Measurements from ENCODE around the gene GJA3.
"Not testable (repeated sequence)": the region's sequence is repeated elsewhere in the genome, so short reads cannot be mapped to it uniquely, and the experiment has no call there.

The GJA3 gene

GRCh38 chr13:20159646-20160305, 1.1 kb downstream of the GJA3 start:
- H3K36me3 ChIP-seq (replicated peaks; ENCODE audit: low read depth, low read length), result no peaks in the 10 kb centered on the region
- no peak overlapping the region for H2AFZ ChIP-seq (ENCODE audit: low read depth, low read length)
- no peak overlapping the region for H3K27ac ChIP-seq (ENCODE audit: low read length)
- H3K9ac ChIP-seq (ENCODE audit: low read length), result no peak overlapping the region
- H3K79me2 ChIP-seq (ENCODE audit: low read length), result no peaks in the 10 kb centered on the region
- peak overlapping the region; percentile 77; the same call in 1 of the 2 replicates for H3K4me3 ChIP-seq (ENCODE audit: low read length)
- TF ChIP-seq EZH2phosphoT487 (IDR thresholded peaks at IDR 0.05; ENCODE audit: low read depth), result peak; percentile 46; the same call in 1 of the 2 replicates
- no peak for TF ChIP-seq CTCF (IDR thresholded peaks at IDR 0.05; ENCODE audit: low read depth, low read length)
- peaks cover 9% of the 10 kb centered on the region for H3K4me1 ChIP-seq (ENCODE audit: low read length)
- no peaks in the 10 kb centered on the region for H4K20me1 ChIP-seq (ENCODE audit: insufficient read depth, low read length)
- H3K27me3 ChIP-seq (ENCODE audit: low read depth, low read length), result peaks cover 40% of the 10 kb centered on the region
- H3K4me2 ChIP-seq (ENCODE audit: low read length), result peak overlapping the region; percentile 76
- H3K9me3 ChIP-seq (ENCODE audit: insufficient read depth, low read length), result no peaks in the 10 kb centered on the region

DNA sequence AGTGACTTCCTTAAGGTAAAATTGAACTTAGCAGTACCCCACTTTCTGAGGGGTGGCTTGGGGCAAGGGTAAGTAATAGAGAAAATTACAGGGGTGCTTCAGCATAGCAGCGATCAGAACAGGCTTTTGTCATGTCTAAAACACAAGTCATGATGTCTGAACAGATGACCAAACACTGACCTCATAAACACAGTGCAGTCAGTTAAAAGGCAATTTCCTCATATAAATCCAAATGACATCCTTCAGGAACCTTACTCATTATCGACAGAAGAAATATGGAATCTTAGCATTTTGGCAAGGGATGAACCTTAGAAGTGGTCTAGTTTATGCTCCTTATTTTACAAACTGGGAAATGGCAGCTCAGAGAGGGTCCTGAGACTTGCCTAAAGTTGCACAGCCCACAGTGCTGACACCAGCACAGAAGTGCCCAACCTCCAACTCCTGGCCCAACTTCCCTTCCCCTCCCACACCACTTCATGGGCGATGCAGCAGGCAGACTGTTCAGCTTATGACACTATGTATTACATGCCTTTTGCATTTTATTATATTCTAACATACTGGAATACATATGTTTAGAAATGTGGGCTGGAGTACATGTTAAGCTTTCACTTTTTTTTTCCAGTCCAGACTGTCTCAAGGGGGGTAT, 3.6 kb downstream of the GJA3 start:
- peaks cover 40% of the 10 kb centered on the region for H3K27me3 ChIP-seq (ENCODE audit: low read depth, low read length)

DNA sequence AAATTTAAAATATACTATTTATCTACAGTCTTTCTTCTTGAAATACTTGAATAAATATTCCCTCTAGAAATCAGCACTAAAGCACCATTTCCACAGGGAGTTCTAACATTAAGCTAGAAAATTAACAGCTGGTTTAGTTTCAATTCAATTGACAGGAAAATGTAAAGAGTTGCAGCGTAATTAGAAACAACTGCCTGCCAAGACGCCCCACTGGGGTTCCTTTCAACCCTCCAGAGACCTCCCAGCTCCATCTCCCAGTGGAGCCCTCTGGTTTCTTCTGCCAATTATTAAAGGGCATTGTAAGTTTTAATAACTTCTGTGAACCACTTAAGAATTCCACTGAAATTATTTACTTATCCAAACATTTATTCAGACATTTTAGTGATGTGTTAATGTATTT, 4.2 kb downstream of the GJA3 start:
- Histone ChIP-seq H3K27ac (ENCODE audit: low read length) (no peak overlapping the region), H3K4me3 (ENCODE audit: low read length) (no peak overlapping the region), H3K4me1 (ENCODE audit: low read length) (no peaks in the 10 kb centered on the region), H3K4me2 (ENCODE audit: low read length) (no peak overlapping the region), H3K9me3 (ENCODE audit: insufficient read depth, low read length) (no peaks in the 10 kb centered on the region), H4K20me1 (ENCODE audit: insufficient read depth, low read length) (no peaks in the 10 kb centered on the region), H3K36me3 (replicated peaks; ENCODE audit: low read depth, low read length) (no peaks in the 10 kb centered on the region), H3K9ac (ENCODE audit: low read length) (no peak overlapping the region), H3K27me3 (ENCODE audit: low read depth, low read length) (peaks cover 35% of the 10 kb centered on the region), H3K79me2 (ENCODE audit: low read length) (no peaks in the 10 kb centered on the region), H2AFZ (ENCODE audit: low read depth, low read length) (no peak overlapping the region)
- no peak for TF ChIP-seq EZH2phosphoT487 (IDR thresholded peaks at IDR 0.05; ENCODE audit: low read depth)
- TF ChIP-seq CTCF (IDR thresholded peaks at IDR 0.05; ENCODE audit: low read depth, low read length), result no peak

More for the DNA sequence above, 3.6 kb downstream of the GJA3 start:
- Histone ChIP-seq H3K9me3 (ENCODE audit: insufficient read depth, low read length) (no peaks in the 10 kb centered on the region), H2AFZ (ENCODE audit: low read depth, low read length) (no peak overlapping the region), H3K36me3 (replicated peaks; ENCODE audit: low read depth, low read length) (no peaks in the 10 kb centered on the region), H3K27ac (ENCODE audit: low read length) (no peak overlapping the region), H3K4me1 (ENCODE audit: low read length) (no peaks in the 10 kb centered on the region), H3K4me2 (ENCODE audit: low read length) (no peak overlapping the region), H3K79me2 (ENCODE audit: low read length) (no peaks in the 10 kb centered on the region), H3K4me3 (ENCODE audit: low read length) (no peak overlapping the region), H3K9ac (ENCODE audit: low read length) (no peak overlapping the region), H4K20me1 (ENCODE audit: insufficient read depth, low read length) (no peaks in the 10 kb centered on the region)
- TF ChIP-seq EZH2phosphoT487 (IDR thresholded peaks at IDR 0.05; ENCODE audit: low read depth) (no peak), CTCF (IDR thresholded peaks at IDR 0.05; ENCODE audit: low read depth, low read length) (no peak)

GRCh38 chr13:20153290-20153689, 7.6 kb downstream of the GJA3 start:
- not testable (repeated sequence) for H3K27ac ChIP-seq (ENCODE audit: low read length); H2AFZ ChIP-seq (ENCODE audit: low read depth, low read length); H3K9me3 ChIP-seq (ENCODE audit: insufficient read depth, low read length); H3K79me2 ChIP-seq (ENCODE audit: low read length); H3K4me3 ChIP-seq (ENCODE audit: low read length); H4K20me1 ChIP-seq (ENCODE audit: insufficient read depth, low read length); H3K4me2 ChIP-seq (ENCODE audit: low read length); H3K4me1 ChIP-seq (ENCODE audit: low read length); H3K36me3 ChIP-seq (replicated peaks; ENCODE audit: low read depth, low read length); H3K9ac ChIP-seq (ENCODE audit: low read length)
- H3K27me3 ChIP-seq (ENCODE audit: low read depth, low read length), result peaks cover 31% of the 10 kb centered on the region

All from OCI-LY3 (cell line).